NCI-H446 treated with DMSO at 0.1 percent for 48 hours (cell line): ENCODE measurements around the gene PGF.

Source experiments
- DNase-seq: peaks from one replicate; lab custom pipeline; 2025; lab: John Stamatoyannopoulos, UW

The PGF gene

DNA sequence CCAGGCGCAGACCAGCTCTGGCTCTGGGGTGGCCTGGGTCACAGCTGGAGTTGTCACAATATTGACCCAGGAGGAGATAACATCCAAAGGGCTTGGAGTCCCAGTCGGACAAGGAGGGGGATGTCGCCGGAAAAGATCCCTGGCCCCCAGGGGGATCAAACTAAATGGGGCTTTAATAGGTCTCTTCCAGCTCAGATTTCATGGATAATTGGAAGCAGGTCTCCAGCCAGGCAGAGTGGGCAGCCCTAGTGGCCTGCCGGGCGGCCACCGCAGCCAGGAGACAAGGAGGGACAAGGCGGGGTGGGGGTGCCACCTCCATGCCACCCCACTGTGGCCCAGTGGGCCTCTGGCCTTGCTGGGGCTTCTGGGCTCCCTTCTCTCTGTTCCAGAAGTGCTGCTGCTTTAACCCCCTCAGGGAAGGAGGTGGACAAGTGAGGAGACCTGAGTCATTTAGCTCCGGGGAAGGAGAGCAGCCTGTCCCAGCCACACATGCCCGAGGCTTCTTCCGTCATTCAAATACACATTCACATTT is 23.1 kb upstream of the PGF start:
- no peak for DNase-seq

DNA sequence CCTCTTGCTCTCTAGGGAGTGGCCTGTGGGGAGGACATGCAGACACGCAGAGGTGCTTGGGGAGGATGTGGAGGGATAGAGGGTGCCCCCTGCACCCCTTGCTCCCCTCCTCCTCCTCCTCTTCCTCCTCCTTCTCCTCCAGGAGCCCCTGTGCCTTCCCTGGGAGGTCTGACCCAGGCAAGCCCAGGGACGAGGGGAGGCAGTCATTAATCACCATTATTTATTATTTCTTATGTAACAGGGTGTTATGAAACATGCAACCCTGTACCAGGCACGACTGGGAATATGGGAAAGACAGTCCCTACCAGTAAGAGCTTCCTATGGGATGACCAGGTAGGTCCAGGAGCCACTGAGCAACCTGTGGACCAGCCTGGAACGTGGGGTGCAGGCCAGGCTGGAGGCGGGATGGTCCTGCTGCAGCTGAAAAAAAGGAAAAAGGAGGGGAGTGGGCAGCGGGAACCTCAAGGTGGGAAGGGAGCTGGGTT is 22.5 kb upstream of the PGF start:
- DNase-seq: no peak

- DNase-seq: no peak
Measured at GRCh38 chr14:74977164-74977900, 21.9 kb upstream of the PGF start.

DNA sequence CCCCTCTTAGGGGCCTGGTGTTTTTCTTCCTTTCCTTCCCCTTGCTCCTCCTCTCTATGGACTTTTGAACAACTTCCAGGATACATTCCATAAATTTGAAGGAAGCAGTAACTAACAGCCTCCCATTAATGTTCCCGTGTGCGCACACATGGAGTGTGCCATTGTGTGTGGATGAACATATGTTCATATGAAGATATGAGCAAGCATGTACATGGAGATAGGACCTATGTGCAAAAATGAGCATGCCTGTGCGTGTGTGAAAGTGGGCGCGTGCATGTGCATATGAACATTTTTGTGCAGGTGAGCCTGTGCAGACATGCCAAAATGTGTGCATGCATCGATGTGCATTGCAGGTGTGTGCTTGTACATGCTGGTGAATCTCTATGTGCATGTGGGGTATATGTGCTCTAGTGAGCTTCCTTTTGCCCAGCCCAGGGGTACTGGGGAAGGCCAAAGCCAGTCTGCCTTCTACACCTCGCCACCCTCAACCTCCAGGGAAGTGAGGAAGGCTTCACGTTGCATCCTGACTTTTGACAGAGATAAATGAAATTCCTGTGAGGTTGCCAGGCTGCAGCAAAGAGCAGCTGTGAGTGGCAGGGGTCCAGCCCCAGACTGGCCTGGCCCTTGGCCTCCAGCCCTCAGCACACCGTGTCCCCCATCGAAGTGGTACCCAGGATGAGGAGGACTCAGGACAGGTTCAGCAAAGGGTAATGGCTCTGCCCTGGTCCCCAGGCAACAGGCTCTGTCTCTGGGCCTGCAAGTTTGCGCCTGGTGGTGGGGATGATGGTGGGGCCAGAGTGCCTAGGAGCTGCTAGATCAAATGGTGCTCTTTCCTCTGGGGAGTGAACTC is 21.1 kb upstream of the PGF start:
- DNase-seq: no peak

GRCh38 chr14:74975059-74975810 is 19.8 kb upstream of the PGF start:
- DNase-seq: peak; percentile 81

DNA sequence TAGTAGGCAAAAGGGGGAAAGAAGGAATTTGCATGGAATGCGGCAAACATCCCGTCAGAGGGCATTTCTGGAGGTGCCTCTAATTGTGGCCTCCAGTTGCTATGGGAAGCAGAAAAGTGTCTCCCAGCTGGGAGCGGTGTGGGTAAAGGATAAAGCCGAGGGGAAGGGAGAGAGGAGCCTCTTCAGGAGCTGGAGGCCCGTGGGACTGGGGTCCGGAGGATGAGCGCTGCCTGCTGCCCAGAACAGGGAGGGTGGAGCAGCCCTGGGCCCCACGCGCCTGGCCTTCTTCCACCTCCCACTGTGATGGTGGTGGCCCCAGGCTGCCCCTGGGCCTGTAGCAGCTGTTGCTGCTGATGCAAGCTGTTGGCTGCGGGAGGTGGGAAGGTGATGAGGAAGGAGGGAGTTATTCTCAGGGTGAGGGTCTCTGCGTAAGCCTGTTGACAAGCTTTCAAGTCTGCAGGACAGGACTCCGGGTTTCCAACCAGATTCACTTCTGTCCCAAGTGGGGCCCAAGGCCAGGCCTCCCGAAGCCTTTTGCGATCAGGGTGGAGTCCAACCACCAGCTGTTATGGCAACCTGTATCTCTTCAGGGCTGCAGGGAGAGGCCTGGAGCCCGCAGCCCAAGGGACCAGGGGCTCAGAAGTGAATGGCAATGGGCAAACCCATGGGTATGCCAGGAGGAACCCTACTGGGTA is 19.1 kb upstream of the PGF start:
- no peak for DNase-seq

DNA sequence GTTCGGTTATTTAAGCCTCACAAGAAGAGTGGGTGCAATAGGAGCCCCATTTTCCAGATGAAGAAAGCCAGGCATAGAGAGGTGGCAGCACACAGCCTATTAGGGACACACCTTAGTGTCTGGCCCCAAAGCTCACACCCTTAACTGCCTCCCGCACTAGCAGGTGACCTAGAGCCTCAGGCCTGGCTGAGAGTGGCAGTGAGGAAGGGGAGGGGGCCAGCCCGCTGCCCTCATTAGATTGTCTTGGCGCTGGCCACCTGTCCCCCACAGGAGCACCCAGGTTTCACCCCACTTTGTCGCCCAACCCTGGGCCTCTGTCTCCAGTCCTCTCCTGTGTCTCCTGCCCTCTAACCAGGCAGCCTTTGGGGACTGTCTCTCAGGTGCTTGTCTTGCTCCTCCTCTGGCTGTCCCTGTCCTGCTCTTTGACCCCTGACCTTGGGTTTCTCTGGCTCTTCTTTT is 18.5 kb upstream of the PGF start:
- no peak for DNase-seq

- DNase-seq: no peak
Measured at GRCh38 chr14:74973003-74973653, 17.7 kb upstream of the PGF start.

GRCh38 chr14:74968811-74969210 is 13.4 kb upstream of the PGF start:
- peak; percentile 71 for DNase-seq

DNA sequence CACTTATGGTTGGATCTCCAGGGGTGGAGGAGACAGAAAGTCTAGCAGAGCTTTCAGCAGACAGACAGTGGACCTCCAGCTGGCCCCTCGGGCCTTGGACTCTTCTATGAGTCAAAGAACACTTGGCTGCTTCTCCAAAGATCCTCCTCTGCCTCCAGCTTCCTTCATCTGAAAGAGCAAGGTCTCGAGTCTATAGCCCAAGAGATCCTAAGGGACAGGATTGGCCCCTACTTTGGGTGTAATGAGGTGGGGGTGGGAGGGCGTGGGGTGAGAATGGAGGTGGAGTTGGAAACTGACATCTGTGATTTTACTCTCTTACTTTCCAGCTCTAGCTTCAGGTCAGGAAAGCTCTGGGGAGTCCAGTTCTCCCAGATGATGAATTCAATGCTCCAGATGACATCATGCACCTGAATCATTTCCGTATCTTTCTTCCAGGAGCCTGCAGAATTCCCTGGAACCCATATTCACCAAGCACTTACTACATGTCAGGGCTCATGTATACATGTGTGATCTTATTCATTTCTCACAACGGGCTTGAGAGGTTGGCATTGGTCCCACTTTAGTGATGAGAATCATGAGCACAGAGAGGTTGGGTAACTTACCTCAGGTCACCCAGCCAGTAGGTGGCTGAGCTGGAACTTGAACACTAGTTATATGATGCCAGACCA is 10.2 kb upstream of the PGF start:
- no peak for DNase-seq

DNA sequence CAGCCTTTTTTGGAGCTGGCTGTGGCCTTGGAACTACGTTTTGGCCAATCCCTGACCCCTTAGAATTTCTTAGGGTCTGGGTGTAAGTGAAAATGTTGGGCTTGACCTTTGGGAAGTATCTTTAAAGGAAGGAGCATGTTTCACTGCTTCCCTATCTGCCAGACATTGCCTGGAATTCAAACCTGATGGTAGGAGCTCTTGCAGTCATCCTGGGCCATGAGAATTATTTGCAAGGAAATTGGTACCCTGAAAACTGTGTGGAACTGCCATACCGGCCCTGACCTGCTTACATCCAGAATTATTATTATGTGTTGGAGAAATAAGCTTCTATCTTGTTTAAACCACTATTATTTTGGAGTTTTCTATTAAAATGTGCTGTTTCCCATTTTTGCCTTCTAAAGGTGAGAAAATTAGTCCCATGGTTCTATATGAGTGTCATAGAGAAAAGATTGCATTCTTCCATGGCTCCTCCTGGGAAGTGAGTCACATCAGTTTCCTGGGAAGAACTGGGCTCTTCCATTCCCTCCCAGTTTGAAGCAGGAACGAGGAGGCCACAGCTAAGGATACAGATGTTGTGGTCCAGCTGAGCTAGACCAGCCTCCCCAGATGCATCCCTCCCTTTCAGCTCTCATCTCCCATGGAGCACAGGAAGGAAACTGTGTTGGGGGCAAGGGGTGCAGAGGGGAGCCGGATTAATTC is 9.5 kb upstream of the PGF start:
- DNase-seq: no peak

DNA sequence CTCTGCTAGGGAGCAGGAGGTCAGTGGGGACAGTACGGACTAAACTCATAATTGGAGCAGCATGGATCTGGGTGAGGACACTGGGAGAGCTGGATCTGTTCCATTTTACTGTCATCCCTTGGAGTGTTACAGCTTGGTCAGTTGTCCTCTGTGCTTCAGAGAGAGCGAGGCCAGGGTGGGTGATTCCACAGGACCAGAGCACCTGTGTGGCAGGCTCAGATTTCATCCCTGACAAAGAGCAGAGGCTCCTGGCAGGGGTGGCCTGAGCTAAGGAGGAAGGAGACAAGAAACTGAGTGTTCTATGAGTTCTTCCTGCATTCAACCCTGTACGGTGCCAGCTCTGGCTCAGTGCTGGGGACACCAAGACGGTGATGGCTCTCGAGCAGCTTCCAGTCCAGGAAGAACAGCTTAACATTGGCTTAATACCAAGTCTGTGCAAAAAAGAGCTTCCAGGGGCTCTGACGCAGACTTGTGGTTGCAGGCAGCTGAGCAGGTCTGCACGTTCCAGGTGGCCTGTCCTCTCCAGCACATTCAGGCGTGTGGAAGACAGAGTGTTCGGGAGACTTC is 8.4 kb upstream of the PGF start:
- DNase-seq: peak; percentile 33

DNA sequence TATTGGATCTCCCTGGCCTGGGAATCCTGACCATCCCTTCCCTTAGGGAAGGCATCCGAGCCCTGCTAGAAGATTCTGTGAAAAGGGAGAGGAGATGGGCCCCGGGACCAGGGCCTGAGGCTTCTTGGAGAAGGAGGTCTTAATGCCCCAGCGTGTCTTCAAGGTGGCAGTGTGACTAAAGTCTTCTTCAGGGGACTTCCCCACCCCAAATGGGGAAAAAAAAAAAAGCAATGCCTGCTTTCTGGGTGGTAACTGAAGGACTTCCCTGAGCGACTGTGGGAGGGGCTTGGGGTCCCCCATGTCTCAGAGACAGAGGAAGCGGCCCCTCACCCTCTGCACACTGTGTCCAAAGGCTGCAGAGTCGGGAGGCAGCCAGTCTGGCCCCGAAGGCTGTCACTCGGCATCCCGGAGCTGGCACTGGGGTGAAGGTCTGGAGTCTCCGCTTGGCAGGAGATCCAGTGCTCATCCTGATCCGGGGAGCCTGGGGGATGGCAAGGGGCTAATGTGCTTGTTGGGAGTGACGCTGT is 7.8 kb upstream of the PGF start:
- no peak for DNase-seq

DNA sequence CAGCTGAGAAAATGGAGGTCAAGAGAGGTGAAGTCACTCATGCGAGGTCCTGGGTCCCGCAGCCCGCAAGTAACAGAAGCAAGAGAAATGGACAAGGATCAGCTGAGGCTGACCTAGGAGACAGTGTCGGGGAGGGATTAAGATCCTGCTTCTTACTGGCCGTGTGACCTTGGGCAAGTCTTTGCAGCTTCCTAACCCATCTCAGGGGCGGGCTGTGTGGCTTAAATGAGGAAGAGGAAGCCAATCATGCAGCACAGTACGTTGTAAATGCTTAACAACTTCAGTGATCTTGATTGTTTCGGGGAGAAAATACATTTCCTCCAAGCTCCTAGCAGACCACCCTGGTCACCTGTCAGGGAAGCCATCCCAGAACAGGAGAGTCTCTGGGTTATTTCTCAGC is 7.1 kb upstream of the PGF start:
- no peak for DNase-seq

- DNase-seq: no peak
Measured at GRCh38 chr14:74962046-74962445, 6.6 kb upstream of the PGF start.

DNA sequence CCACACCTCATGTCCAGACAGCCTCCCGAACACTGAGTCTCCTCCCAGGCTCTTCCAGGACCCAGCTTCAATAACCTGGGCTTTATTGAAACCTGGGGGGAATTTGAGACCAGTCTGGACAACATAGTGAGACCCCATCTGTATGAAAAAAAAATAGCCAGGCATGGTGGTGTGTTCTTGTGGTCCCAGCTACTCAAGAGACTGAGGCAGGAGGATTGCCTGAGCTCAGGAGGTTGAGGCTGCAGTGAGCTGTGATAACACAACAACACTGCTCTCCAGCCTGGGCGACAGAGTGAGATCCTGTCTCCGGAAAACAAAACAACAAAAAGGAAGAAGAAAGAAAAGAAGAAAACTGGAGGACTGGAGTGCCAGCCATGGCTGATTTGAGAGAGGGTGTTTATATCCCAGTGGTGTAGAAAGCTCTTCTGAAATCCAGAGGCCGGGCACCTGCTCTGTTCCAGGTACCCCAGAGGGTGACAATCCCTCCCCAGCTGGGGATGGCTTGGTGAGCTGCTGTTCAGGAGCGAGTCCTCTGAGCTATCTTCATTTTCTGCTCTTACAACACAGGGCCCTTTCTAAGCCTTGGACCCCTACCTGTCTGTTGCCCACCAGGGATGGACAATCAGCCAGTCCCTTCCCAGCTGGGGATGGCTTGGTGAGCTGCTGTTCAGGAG is 6.0 kb upstream of the PGF start:
- DNase-seq: no peak

- no peak for DNase-seq
Measured at GRCh38 chr14:74960736-74961135, 5.3 kb upstream of the PGF start.

DNA sequence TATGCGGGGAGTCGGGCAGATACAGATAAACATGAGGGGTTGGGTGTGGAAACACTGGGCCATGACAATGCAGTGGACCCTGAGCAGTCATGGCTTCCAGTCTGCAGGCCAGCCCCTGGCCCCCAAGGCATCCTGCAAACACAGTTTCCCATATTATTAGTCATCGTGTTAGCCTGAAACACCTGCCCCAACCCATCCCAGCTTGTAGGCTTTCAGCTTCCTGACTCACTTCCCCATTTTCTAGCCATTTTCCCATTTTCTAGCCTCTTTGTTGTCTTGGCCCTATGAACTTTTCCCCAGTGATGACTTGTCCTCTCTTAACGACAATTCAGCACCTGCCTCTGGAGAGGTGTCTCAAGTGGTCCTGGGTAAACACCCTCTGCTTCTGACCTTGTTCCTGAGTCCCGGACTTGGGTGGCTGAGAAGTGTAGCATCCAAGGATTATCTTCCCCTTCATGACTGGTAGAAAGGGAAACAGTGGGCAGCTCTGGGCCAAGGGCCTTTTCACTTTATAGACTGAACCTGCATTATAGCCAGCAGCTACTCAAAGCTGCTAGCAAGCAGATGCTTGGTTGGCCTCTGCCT is 4.3 kb upstream of the PGF start:
- no peak for DNase-seq
